Renal pelvis (tissue), 12 donors: Measurements from ENCODE around the gene ACY1. TPM values are rescaled to one million over a fixed set of nuclear protein-coding genes. Genes with fewer than 3 reads are reported as not detected.
A peak's percentile ranks its signal among the peaks of the same experiment; 100 is the strongest.

ENCODE experiments used
- DNase-seq: peaks from one replicate; pipeline ENCODE4 v3.0.0-alpha.2; 2013
- long read RNA-seq, 16 experiments: transcript quantifications; one replicate each; lab custom pipeline, GENCODE V29; 2026
- polyA plus RNA-seq, 3 donors: library from polyadenylated mRNA; unstranded; fragments of 120-200 nt; gene quantifications; one replicate each; pipeline ENCODE4 v1.2.1, GENCODE V29; 2013; ENCODE audit not compliant: insufficient read length in 3 of 3

ACY1 gene
- 100 to 1,000 TPM; 120 to 128 (median 127) TPM for polyA plus RNA-seq
- long read RNA-seq, donor 1, transcript ACY1-215 (15 exons, 1,684 nt) = major isoform, 25 of 30 reads
- long read RNA-seq, donor 1, partial matches to known transcripts = 0 of 30 reads
- long read RNA-seq, donor 1, other reads (novel, unspliced or antisense) = 0 of 30 reads
- long read RNA-seq, donor 2, transcript ACY1-215 (15 exons, 1,684 nt) = major isoform, 34 of 45 reads
- long read RNA-seq, donor 2, transcript ACY1-227 (3 exons, 456 nt) = minor isoform, 5 of 45 reads
- long read RNA-seq, donor 2, partial matches to known transcripts = 0 of 45 reads
- long read RNA-seq, donor 2, other reads (novel, unspliced or antisense) = 0 of 45 reads
- long read RNA-seq, donor 3, transcript ACY1-215 (15 exons, 1,684 nt) = major isoform, 21 of 25 reads
- long read RNA-seq, donor 3, partial matches to known transcripts = 0 of 25 reads
- long read RNA-seq, donor 3, other reads (novel, unspliced or antisense) = 0 of 25 reads
- long read RNA-seq, donor 4, transcript ACY1-227 (3 exons, 456 nt) = minor isoform, 5 of 39 reads
- long read RNA-seq, donor 4, transcript ACY1-215 (15 exons, 1,684 nt) = major isoform, 25 of 39 reads
- long read RNA-seq, donor 4, partial matches to known transcripts = 0 of 39 reads
- long read RNA-seq, donor 4, other reads (novel, unspliced or antisense) = 0 of 39 reads
- long read RNA-seq, donor 5, transcript ACY1-215 (15 exons, 1,684 nt) = major isoform, 15 of 18 reads
- long read RNA-seq, donor 5, partial matches to known transcripts = 0 of 18 reads
- long read RNA-seq, donor 5, other reads (novel, unspliced or antisense) = 0 of 18 reads
- long read RNA-seq, donor 6, transcript ACY1-228 (1 exons, 1,466 nt) = minor isoform, 5 of 28 reads
- long read RNA-seq, donor 6, transcript ACY1-215 (15 exons, 1,684 nt) = major isoform, 18 of 28 reads
- long read RNA-seq, donor 6, partial matches to known transcripts = 0 of 28 reads
- long read RNA-seq, donor 6, other reads (novel, unspliced or antisense) = 0 of 28 reads
- long read RNA-seq, donor 7, transcript ACY1-215 (15 exons, 1,684 nt) = major isoform, 30 of 40 reads
- long read RNA-seq, donor 7, partial matches to known transcripts = 0 of 40 reads
- long read RNA-seq, donor 7, other reads (novel, unspliced or antisense) = 0 of 40 reads
- long read RNA-seq, donor 8 = 0 reads
- long read RNA-seq, donor 9, transcript ACY1-215 (15 exons, 1,684 nt) = major isoform, 34 of 41 reads
- long read RNA-seq, donor 9, partial matches to known transcripts = 0 of 41 reads
- long read RNA-seq, donor 9, other reads (novel, unspliced or antisense) = 0 of 41 reads
- long read RNA-seq, donor 10, transcript ACY1-215 (15 exons, 1,684 nt) = major isoform, 21 of 2,057 reads
- long read RNA-seq, donor 10, transcript ACY1-227 (3 exons, 456 nt) = minor isoform, 6 of 2,057 reads
- long read RNA-seq, donor 10, partial matches to known transcripts = 1,930 of 2,057 reads
- long read RNA-seq, donor 10, other reads (novel, unspliced or antisense) = 90 of 2,057 reads
- long read RNA-seq, donor 11, transcript ACY1-215 (15 exons, 1,684 nt) = major isoform, 26 of 28 reads
- long read RNA-seq, donor 11, partial matches to known transcripts = 0 of 28 reads
- long read RNA-seq, donor 11, other reads (novel, unspliced or antisense) = 0 of 28 reads
- long read RNA-seq, donor 12, transcript ACY1-227 (3 exons, 456 nt) = minor isoform, 9 of 3,726 reads
- long read RNA-seq, donor 12, transcript ACY1-215 (15 exons, 1,684 nt) = major isoform, 31 of 3,726 reads
- long read RNA-seq, donor 12, partial matches to known transcripts = 3,517 of 3,726 reads
- long read RNA-seq, donor 12, other reads (novel, unspliced or antisense) = 156 of 3,726 reads
- long read RNA-seq, donor 13, transcript ACY1-215 (15 exons, 1,684 nt) = major isoform, 7 of 1,525 reads
- long read RNA-seq, donor 13, partial matches to known transcripts = 33 of 1,525 reads
- long read RNA-seq, donor 13, other reads (novel, unspliced or antisense) = 1,483 of 1,525 reads
- long read RNA-seq, donor 14 = 0 reads
- long read RNA-seq, donor 15, transcript ACY1-215 (15 exons, 1,684 nt) = major isoform, 30 of 53 reads
- long read RNA-seq, donor 15, partial matches to known transcripts = 5 of 53 reads
- long read RNA-seq, donor 15, other reads (novel, unspliced or antisense) = 0 of 53 reads
- long read RNA-seq, donor 16, transcript ACY1-215 (15 exons, 1,684 nt) = major isoform, 20 of 2,287 reads
- long read RNA-seq, donor 16, partial matches to known transcripts = 488 of 2,287 reads
- long read RNA-seq, donor 16, other reads (novel, unspliced or antisense) = 1,771 of 2,287 reads

DNA sequence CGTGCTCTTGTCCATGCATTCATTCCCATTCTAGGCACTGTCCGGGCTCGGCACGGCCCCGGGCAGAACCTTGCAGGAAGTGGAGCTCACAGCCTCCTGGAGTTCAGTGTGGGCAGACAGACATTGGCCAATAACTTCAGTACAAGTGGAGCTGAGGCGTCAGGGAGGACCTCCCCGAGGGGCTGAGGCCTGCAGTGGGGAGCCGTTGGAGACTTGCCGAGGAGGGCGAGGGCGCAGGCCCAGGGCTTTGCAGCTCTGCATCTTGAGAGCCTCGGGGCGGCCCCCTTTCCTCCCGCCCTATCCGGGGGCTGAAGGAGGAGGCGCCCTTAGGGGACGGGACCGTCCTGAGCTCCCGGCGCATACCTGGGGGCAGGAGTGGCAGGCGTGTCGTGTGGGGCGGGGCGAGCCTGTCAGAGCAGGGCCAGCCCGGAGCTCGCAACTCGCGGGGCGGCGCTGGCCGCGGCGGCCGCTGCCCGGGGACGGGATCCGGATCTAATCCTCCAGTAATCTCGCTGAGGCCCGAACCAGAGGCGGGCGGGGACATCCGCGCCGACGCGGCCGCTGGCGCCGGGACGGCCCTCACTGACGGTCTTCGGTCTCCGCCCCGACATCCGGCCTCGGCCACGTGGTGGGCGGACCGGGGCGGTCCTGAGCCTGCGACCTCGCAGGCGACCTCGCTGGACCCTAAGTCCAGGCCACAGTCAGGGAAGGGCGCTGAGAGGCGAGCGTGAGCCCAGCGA, at the start of gene ACY1:
ACY1 (plus strand) TSS at position 698 of the 740 bp plus-strand sequence. CDS start 530 bp downstream, outside the sequence.
- peak; percentile 89 for DNase-seq

DNA sequence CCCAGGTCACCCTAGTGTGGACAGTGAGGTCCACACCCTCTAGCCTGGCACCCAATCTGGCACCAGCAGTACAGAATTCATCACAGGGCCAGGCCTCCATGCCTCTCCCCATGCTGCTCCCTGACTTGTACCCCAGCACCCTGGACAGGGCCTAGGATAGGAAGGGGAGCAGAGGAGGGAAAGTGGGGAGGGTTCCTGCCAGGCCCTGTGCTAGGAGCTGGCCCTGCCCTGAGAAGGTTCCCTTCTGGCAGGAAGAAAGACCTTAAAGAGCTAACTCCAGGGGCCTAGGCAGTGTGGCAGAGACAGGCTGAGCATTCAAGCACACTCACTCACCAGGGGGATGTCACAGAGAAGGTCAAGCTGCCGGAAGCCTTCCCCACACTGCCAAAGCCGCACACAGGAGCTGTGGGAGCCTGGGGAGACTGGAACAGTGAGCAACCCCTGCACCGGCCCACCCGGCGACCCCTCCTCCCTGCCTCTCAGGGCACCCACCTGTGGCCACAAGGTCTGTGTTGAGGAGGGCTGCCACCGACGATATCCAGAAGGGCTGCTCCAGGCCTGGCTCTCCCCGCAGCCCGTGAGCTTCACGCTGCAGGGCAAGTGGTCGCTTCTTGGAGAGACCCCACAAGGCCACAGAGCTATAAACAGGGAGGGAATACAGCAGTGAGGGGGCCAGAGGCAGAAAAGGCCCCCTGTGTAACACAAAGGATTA, 49.0 kb upstream of the ACY1 start:
- DNase-seq = no peak

DNA sequence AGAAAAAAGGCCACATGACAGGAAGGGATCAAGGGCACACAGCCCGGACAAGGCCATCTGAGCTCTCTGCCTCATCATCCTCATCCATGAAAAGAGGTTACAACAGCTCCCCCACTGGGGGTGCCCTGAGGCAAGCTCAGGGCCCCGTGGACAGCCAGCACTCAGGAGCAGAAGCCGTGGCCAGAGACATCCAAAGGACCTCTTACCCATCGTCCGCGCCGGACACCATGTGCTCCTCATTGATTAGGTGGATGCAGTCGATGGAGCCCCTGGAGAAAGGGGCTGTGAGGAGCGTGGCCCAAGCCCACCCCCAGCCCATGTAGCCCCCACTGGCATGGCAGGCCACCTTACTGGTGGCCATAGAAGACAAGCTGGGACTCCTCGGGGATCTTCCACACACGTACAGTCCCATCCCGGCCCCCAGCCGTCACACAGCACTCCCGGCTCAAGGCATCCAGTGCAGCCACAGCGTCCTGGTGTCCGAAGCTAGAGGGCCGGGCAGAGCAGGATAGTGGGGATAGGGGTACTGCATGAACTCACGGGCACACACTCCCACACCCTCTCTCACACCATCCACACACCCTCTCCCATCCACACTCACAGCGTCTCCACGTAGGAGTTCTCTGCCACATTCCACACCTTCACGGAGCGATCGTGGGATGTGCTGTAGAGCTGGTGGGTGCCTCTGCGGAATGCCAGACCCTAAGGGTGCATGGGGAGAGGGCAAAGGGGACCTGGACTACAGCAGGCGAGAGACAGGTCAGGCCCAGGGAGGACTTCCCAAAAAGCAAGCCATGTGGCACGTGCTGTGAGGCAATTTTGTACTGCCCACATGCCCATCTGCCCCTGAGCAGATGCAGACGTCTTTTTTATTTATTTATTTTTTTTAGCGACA, 48.1 kb upstream of the ACY1 start:
- DNase-seq = no peak

DNA sequence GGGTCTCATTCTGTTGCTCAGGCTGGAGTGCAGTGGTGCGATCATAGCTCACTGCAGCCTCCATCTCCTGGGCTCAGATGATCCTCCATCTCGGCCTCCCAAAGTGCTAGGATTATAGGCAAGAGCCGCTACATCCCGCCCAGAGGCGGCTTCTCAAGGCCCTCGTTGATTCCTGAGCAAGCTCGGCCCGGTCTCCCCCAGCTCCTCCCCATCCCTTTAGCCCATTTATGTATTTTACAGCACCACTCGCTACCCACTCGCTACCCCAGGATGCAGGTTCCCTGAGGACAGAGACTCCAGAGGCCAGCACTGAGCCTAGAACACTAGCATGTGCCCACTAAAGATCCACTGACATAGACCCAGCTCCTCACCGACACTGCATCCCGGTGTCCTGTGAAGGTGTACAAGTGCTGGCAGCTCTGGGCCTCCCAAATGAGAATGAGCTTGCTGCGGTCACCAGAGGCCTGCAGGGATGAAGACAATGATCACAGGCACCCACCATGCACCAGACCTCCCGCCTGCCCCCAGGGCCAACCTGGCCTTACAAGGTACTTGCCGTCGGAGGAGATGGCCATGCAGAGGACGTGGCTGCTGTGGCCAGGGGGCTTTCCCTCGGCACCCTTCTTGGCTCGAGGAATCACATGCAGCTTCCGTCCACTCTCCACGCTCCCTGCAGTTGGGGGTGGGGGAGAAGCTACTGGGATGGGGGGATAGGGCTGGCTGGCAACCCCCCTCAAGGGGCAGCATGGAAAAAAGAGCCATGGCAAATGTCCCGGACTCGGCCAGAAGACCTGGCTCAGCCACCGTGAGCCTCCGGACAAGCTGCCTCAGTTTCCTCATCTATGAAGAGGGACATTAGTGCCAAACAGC, 47.2 kb upstream of the ACY1 start:
- no peak for DNase-seq

DNA sequence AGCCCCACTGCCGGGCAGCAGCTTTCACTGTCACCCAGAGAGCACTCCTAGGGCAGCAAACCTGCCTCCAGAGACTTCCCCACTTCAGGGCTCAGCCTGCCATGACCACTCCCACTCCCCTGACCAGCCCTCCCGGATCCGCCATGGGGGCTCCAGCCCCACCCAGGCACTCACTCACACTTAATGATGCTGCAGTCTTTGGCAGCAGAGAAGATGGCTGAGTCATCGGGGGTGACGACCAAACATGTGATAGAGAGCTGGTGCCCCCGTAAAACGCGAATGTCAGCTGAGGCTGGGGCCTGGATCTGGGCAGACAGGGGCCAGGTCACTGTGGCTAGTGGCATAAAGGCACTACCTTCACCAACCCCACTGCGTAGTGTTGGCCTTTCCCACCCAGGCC, 46.3 kb upstream of the ACY1 start:
- no peak for DNase-seq

DNA sequence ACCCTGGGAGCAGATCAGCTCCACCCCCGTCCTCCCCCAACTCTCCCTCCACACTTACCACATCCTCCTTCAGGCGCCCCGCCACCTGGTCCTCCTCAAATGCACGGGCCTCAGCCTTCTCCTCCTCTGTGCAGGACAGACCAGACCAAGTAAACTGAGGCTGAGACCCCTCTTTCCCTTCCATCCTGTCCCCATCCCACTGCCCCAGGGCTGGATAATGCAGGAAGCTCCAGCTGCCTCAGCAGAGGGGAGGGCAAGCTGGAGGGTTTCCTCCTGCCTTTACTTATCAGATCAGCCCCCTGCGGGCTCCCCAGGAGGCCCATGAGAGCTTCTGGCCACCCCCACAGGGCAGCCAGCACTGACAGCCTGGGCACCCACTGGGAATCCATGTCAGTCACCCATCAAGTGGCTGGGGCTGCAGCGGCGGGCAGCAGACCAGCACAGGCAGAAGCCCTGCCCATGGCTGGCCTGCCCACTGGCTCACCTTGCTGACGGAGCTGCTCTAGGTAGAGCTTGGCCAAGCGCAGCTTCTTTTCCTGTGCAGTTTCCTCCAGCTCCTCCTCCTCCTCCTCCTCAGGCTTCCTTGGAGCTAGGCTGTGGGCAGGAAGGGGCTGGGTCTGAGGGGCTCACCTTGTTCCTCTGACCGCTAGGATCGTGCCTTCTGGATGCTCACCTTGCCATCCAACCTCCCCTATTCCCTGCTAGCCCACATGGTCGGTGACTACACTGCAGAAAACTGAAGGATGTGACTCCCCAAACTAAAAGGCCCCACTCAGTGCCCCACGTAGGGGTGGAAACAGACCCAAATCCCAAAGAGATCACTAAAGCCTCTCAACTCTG, 45.5 kb upstream of the ACY1 start:
- no peak for DNase-seq

DNA sequence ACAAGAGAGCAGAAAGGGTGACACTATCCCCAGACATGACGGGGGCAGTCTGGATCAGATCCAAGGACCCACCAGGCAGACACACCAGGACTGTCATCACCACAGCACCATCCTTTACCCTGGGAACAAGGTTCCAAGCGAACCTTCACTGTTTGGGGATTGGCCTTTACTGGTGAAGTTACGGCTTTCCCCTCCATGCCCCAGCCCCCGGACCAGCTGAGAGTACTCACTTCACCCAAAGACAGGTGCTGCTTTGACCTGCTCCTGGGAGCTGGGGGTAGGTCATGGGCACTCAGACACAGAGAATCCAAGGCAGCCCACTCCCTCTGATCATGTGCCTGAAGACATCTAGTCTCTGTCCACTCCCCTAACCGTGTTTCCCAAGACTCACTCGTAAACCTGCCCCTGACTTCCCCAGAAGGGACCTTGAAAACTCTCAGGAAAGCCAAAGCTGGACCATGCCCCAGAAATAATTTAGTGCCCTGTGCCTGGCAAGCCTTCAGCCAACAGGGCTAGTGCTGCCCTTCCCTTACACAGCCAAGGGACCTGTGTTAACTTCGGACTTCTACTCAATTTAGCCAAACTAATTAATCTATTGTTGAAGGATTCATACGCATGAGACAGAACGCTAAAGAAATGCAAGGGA, 44.4 kb upstream of the ACY1 start:
- DNase-seq = no peak

DNA sequence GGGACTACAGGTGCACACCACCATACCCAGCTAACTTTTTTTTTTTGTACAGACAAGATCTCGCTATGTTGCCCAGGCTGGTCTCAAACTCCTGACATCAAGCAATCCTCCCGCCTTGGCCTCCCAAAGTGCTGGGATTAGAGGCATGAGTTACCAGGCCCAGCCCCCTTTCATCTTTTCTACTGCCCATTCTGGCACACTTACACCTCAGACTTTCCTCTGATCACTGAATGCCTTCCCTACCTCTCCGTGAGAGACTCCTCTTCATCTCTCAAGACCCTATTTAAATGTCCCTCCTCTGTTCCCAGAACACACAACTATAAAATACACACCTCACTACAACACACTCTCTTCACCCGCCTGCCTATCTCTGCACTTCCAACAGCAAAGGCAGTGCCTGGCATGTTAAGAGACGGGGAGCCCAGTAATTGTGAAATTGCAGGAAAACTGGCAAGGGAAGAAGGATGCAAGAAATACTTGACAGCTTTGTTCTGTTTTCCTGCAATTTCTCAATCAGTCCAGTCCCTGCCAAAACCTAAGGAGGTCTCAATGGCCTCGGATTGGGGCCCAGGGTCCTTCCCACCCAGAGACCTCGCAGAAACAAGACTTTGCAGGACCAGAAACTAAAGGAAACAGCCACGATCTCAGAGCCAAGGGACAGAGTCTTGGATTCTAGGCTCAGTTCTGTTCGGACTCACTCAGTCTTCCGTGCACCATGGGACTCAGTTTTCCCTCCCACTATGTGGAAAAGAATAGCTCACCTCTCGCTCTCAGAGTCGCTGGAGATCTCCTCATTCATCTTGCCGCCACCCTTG, 42.5 kb upstream of the ACY1 start:
- no peak for DNase-seq

DNA sequence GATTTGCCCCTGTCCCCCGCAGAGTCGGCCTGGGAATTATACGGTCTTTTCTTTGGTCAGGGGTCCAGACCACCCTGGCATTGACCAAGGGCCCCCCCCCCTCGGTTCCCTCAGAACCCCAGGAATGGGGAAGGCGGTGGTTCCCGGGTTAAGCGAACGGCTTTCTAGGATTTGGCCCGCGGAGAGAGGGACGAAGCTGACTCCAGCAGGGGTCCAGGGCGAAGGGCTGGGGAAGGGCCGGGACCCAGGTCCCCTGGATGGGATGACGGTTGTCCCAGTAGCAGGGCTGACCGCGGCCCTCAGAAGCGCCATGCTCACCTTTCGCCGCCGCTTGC, 41.9 kb upstream of the ACY1 start:
- DNase-seq = no peak

DNA sequence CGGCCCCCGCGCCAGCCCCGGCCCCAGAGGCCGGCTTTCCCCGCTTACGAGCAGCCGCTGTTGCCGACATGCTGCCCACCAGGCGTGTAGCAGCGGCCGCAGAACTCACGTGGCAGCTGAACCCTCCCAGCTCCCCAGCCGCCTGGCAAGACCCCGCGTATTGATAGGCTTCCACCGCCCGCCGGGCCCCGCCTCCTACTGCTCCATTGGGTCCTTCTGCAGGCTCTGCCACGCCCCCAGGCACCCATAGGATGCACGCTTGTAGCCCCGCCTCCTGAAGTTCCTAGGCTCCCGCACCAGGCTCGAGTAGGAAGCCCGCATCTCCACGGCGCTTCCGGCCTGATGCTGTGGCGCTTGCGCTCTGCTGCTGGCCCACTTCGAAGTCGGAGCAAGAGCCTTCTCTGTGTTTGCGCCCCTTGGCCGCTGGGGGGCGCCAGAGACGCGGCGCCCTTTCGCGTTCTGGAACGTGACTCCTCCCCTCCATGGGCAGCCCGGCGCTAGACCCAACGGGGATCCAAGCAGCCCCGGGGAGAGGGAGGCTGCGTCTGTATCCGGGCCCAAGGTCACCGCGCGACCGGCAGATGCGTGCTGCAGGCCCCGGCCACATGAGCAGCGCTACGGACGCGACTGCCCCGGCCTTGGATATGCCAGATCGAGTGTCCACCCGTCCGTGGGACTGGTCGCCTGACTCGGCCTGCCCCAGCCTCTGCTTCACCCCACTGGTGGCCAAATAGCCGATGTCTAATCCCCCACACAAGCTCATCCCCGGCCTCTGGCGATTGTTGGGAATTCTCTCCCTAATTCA, 41.3 kb upstream of the ACY1 start, which contains the start of the genes PARP3 and RRP9:
PARP3 (plus strand) TSS at position 566 of the 805 bp plus-strand sequence. CDS start 993 bp downstream, outside the sequence.
RRP9 (minus strand) TSS at position 107 of the 805 bp plus-strand sequence; CDS start at position 70, 37 bp downstream.
- peak; percentile 100 for DNase-seq

DNA sequence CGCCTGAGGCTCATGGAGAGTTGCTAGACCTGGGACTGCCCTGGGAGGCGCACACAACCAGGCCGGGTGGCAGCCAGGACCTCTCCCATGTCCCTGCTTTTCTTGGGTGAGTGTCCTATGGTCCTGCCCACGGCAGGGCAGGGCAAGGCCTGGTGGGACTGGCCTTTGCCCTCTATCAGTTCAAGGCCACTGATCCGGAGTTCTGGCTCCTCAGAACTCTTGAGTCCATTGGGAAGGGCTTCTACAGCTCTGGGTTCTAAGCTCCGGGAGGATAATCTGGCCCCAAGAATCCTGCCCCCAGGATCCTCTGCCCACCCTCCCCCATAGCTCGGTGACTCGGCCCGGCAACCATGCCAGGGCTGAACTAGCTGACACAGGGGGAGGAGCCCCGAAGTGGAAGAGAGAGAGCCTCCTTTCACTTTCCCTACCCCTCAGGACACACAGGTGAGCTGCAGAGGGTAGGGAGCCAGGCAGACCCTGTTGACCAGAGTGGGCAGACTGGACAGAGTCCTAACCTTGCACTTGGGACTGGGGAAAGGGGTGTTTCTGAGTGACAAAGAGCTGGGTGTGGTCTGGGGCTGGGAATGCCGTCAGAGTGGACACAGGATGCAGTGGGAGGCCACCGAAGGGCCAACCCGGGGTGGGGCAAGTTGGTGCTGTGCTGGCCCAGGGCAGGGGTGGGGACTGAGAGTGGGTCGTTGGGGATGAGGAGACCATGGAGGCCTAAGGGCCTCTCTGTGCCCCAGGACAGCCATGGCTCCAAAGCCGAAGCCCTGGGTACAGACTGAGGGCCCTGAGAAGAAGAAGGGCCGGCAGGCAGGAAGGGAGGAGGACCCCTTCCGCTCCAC, 40.5 kb upstream of the ACY1 start:
- no peak for DNase-seq
